ENCODE data around the gene SDCBP2. TPM values are rescaled to one million over a fixed set of nuclear protein-coding genes. Genes with fewer than 3 reads are reported as not detected.

Gene SDCBP2
- total and polyA plus RNA-seq, 2 of the 13 experiments (the other 11 are each of a cell fraction or from before 2014, with no cell fraction given): 1.2 to 2.4 TPM

- no TSS peak for BruUV-seq (replicated peaks)
- Histone ChIP-seq H4K20me1 (ENCODE audit: insufficient read depth, low read length) (no peaks in the 10 kb centered on the region), H3K36me3 (replicated peaks in 1 of 2; ENCODE audit: control insufficient read depth in 1 of 2, insufficient read depth in 2 of 2, low read length in 2 of 2) (no peaks in the 10 kb centered on the region), H3K4me2 (ENCODE audit: low read depth, low read length) (no peak overlapping the region), H3K27me3 (ENCODE audit: control insufficient read depth in 1 of 2, insufficient read depth in 2 of 2, low read length in 2 of 2) (peaks cover 5 to 11% of the 10 kb centered on the region in 2 experiments; a peak in 3 of 5 replicates), H3K9ac (ENCODE audit: insufficient read depth, low read depth, low read length) (no peak overlapping the region), H3K79me2 (ENCODE audit: insufficient read depth, low read length) (no peaks in the 10 kb centered on the region), H3K9me3 (ENCODE audit: low read length) (no peaks in the 10 kb centered on the region), H3K27ac (ENCODE audit: extremely low read length, insufficient read depth, low read length) (no peak overlapping the region), H2AFZ (ENCODE audit: low read length) (no peak overlapping the region), H3K4me3 (replicated peaks in 1 of 3; ENCODE audit: insufficient read depth in 1 of 3, low read depth in 2 of 3, low read length in 3 of 3) (no peak overlapping the region), H3K4me1 (ENCODE audit: insufficient read depth, low read length) (no peaks in the 10 kb centered on the region)
- intact Hi-C loops (cut with micrococcal nuclease; ENCODE audit: unreplicated experiment): no loop called here
- WGBS (ENCODE audit: low lambda C conversion rate): 24% methylated on average over 14 of the region's 14 CpGs
- no peak for FAIRE-seq
- TF ChIP-seq ZBTB4 (CRISPR knock-in tag; IDR thresholded peaks at IDR 0.05; ENCODE audit: borderline replicate concordance) (no peak), RARG (CRISPR knock-in tag; IDR thresholded peaks at IDR 0.05; ENCODE audit: low read depth) (no peak), MTF2 (CRISPR knock-in tag; IDR thresholded peaks at IDR 0.05; ENCODE audit: borderline replicate concordance) (no peak), ZBTB7B (CRISPR knock-in tag; IDR thresholded peaks at IDR 0.05) (no peak)
- DNase-seq (ENCODE audit: low spot score): no peak
- POLR2A ChIA-PET: no interaction called here
- ATAC-seq: no peak
- in situ Hi-C loops (cut with HindIII; ENCODE audit: extremely low pct_ligation_motif_present, low pct_unique_long_range_greater_than_20kb): no loop called here
- CTCF ChIA-PET (ENCODE audit: low intra/inter-chr PET ratio, low total read pairs): no interaction called here
Measured at GRCh38 chr20:1274485-1275311, 54.2 kb downstream of the SDCBP2 start.
